Adrenal gland (tissue), 5 donors: ENCODE results near the gene C11orf68.

ENCODE experiments used
- POLR2A ChIP-seq, 2 donors: fragments of 450-650 bp; IDR thresholded peaks; one replicate each; pipeline ENCODE4 v1.6.1; 2017; ENCODE audit warnings: antibody characterized with exemption in 2 of 2, mild to moderate bottlenecking in 2 of 2, moderate library complexity in 1 of 2
- TF ChIP-seq, protein P1 (sequence below), 6 experiments: fragments of 450-650 bp in 4 of 6; fragments of 200-600 bp in 2 of 6; sonication (generic) in 1 of 6; IDR thresholded peaks; 1 replicate in 5 of 6; 2 replicates in 1 of 6; pipeline versions ENCODE4 v1.5.1 to v1.8.0; 2016 to 2021; ENCODE audit warnings: antibody characterized with exemption in 6 of 6, mild to moderate bottlenecking in 2 of 6, moderate library complexity in 1 of 6
- donor health status: DM: no; HTN: no; CAD: no.

GRCh38 chr11:65922565-65922964 lies 3.7 kb upstream of the C11orf68 start:
- TF ChIP-seq, protein P1, sequence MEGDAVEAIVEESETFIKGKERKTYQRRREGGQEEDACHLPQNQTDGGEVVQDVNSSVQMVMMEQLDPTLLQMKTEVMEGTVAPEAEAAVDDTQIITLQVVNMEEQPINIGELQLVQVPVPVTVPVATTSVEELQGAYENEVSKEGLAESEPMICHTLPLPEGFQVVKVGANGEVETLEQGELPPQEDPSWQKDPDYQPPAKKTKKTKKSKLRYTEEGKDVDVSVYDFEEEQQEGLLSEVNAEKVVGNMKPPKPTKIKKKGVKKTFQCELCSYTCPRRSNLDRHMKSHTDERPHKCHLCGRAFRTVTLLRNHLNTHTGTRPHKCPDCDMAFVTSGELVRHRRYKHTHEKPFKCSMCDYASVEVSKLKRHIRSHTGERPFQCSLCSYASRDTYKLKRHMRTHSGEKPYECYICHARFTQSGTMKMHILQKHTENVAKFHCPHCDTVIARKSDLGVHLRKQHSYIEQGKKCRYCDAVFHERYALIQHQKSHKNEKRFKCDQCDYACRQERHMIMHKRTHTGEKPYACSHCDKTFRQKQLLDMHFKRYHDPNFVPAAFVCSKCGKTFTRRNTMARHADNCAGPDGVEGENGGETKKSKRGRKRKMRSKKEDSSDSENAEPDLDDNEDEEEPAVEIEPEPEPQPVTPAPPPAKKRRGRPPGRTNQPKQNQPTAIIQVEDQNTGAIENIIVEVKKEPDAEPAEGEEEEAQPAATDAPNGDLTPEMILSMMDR (IDR thresholded peaks at IDR 0.05), result no peak
- TF ChIP-seq POLR2A (IDR thresholded peaks at IDR 0.05), result no peak
